Measurements from ENCODE around the gene EYA2.
A peak's percentile ranks its signal among the peaks of the same experiment; 100 is the strongest.

The EYA2 gene

GRCh38 chr20:47093320-47093966 lies 198.8 kb downstream of the EYA2 start:
- Histone ChIP-seq H3K9ac (ENCODE audit: low read depth in 1 of 2, low read length in 2 of 2) (no peak overlapping the region), H3K4me3 (ENCODE audit: low read length in 2 of 2) (no peak overlapping the region), H3K27me3 (ENCODE audit: control insufficient read depth in 2 of 2, insufficient read depth in 2 of 2, low read length in 2 of 2) (peaks cover 0 to 2% of the 10 kb centered on the region in 2 donors), H3K36me3 (ENCODE audit: control insufficient read depth in 2 of 2, insufficient read depth in 2 of 2, low read length in 2 of 2) (no peaks in the 10 kb centered on the region), H3K9me3 (ENCODE audit: control insufficient read depth in 2 of 2, low read length in 2 of 2) (no peaks in the 10 kb centered on the region), H3K27ac (ENCODE audit: low read depth in 2 of 2, low read length in 2 of 2) (no peak overlapping the region), H3K4me1 (ENCODE audit: control insufficient read depth in 2 of 2, insufficient read depth in 2 of 2, low read length in 2 of 2) (peaks cover 8 to 11% of the 10 kb centered on the region in 2 donors)

GRCh38 chr20:47095690-47096089 lies 201.0 kb downstream of the EYA2 start:
- no peaks in the 10 kb centered on the region for H3K9me3 ChIP-seq (ENCODE audit: control insufficient read depth in 2 of 2, low read length in 2 of 2)
- no peak overlapping the region for H3K27ac ChIP-seq (ENCODE audit: low read depth in 2 of 2, low read length in 2 of 2)
- no peak overlapping the region for H3K4me3 ChIP-seq (ENCODE audit: low read length in 2 of 2)
- H3K9ac ChIP-seq (ENCODE audit: low read depth in 1 of 2, low read length in 2 of 2) = no peak overlapping the region
- H3K36me3 ChIP-seq (ENCODE audit: control insufficient read depth in 2 of 2, insufficient read depth in 2 of 2, low read length in 2 of 2) = no peaks in the 10 kb centered on the region
- peaks cover 0 to 2% of the 10 kb centered on the region in 2 donors for H3K27me3 ChIP-seq (ENCODE audit: control insufficient read depth in 2 of 2, insufficient read depth in 2 of 2, low read length in 2 of 2)
- H3K4me1 ChIP-seq (ENCODE audit: control insufficient read depth in 2 of 2, insufficient read depth in 2 of 2, low read length in 2 of 2) = peaks cover 10 to 15% of the 10 kb centered on the region in 2 donors

- H3K4me1 ChIP-seq (ENCODE audit: control insufficient read depth in 2 of 2, insufficient read depth in 2 of 2, low read length in 2 of 2) = peaks cover 10 to 15% of the 10 kb centered on the region in 2 donors
- no peaks in the 10 kb centered on the region for H3K9me3 ChIP-seq (ENCODE audit: control insufficient read depth in 2 of 2, low read length in 2 of 2)
- H3K4me3 ChIP-seq (ENCODE audit: low read length in 2 of 2) = peak overlapping the region in 1 of 2 donors; percentile 26
- H3K36me3 ChIP-seq (ENCODE audit: control insufficient read depth in 2 of 2, insufficient read depth in 2 of 2, low read length in 2 of 2) = no peaks in the 10 kb centered on the region
- H3K27me3 ChIP-seq (ENCODE audit: control insufficient read depth in 2 of 2, insufficient read depth in 2 of 2, low read length in 2 of 2) = no peaks in the 10 kb centered on the region
- no peak overlapping the region for H3K27ac ChIP-seq (ENCODE audit: low read depth in 2 of 2, low read length in 2 of 2)
- H3K9ac ChIP-seq (ENCODE audit: low read depth in 1 of 2, low read length in 2 of 2) = no peak overlapping the region
These were observed 203.3 kb downstream of the EYA2 start for GRCh38 chr20:47097691-47098622.

DNA sequence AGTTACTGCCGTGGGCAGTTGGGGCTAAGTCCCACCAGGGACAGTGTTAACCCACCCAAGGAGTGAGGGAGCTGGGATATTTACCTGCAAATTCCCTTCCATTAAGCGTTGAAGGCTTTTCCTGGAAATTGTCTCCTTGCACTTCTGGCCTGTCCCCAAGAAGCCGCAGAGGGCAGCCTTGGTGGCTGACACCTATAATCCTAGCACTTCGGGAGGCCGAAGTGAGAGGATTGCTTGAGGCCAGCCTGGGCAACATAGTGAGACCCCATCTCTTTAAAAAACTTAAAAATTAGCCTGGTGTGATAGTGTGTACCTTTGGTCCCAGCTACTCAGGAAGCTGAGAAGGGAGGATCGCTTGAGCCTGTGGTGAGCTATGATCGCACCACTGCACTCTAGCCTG lies 204.4 kb downstream of the EYA2 start:
- H3K9ac ChIP-seq (ENCODE audit: low read depth in 1 of 2, low read length in 2 of 2) = no peak overlapping the region
- no peaks in the 10 kb centered on the region for H3K36me3 ChIP-seq (ENCODE audit: control insufficient read depth in 2 of 2, insufficient read depth in 2 of 2, low read length in 2 of 2)
- no peak overlapping the region for H3K4me3 ChIP-seq (ENCODE audit: low read length in 2 of 2)
- H3K27ac ChIP-seq (ENCODE audit: low read depth in 2 of 2, low read length in 2 of 2) = no peak overlapping the region
- no peaks in the 10 kb centered on the region for H3K9me3 ChIP-seq (ENCODE audit: control insufficient read depth in 2 of 2, low read length in 2 of 2)
- peaks cover 10 to 15% of the 10 kb centered on the region in 2 donors for H3K4me1 ChIP-seq (ENCODE audit: control insufficient read depth in 2 of 2, insufficient read depth in 2 of 2, low read length in 2 of 2)
- no peaks in the 10 kb centered on the region for H3K27me3 ChIP-seq (ENCODE audit: control insufficient read depth in 2 of 2, insufficient read depth in 2 of 2, low read length in 2 of 2)

DNA sequence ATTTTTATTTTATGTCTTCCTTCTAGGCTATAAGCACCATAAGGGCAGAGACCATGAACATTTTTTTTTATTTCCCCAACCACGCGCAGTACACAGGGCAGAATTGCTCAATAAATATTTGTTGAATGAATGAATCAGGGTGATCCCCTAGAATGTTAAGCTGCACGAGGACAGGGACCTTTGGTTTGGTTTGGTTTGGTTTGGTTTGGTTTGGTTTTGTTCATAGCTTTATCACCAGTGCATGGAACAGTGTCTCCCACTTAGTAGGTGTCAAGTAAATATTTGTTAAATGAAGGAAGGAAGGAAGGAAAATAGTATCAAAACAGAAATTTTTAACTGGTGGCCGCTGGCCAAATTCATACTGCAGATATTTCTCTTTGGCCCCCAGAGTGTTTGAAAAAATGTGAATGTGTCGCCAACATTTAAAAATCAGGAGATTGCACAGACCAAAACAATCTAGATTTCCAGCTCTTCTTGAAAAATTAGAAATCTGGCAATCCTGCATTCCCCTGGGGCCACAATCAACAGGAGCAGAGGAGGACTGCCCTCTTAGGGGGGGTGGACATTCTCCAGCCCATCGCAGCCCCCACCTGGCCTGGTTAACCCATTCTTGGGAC lies 205.3 kb downstream of the EYA2 start:
- H3K4me1 ChIP-seq (ENCODE audit: control insufficient read depth in 2 of 2, insufficient read depth in 2 of 2, low read length in 2 of 2) = peaks cover 10 to 15% of the 10 kb centered on the region in 2 donors
- H3K27ac ChIP-seq (ENCODE audit: low read depth in 2 of 2, low read length in 2 of 2) = no peak overlapping the region

GRCh38 chr20:47102629-47103028 lies 208.0 kb downstream of the EYA2 start:
- no peak overlapping the region for H3K9ac ChIP-seq (ENCODE audit: low read depth in 1 of 2, low read length in 2 of 2)
- peaks cover 10 to 11% of the 10 kb centered on the region in 2 donors for H3K4me1 ChIP-seq (ENCODE audit: control insufficient read depth in 2 of 2, insufficient read depth in 2 of 2, low read length in 2 of 2)
- H3K4me3 ChIP-seq (ENCODE audit: low read length in 2 of 2) = no peak overlapping the region
- H3K27me3 ChIP-seq (ENCODE audit: control insufficient read depth in 2 of 2, insufficient read depth in 2 of 2, low read length in 2 of 2) = no peaks in the 10 kb centered on the region
- H3K36me3 ChIP-seq (ENCODE audit: control insufficient read depth in 2 of 2, insufficient read depth in 2 of 2, low read length in 2 of 2) = no peaks in the 10 kb centered on the region
- no peaks in the 10 kb centered on the region for H3K9me3 ChIP-seq (ENCODE audit: control insufficient read depth in 2 of 2, low read length in 2 of 2)
- no peak overlapping the region for H3K27ac ChIP-seq (ENCODE audit: low read depth in 2 of 2, low read length in 2 of 2)

More for the DNA sequence above, 205.3 kb downstream of the EYA2 start:
- no peaks in the 10 kb centered on the region for H3K9me3 ChIP-seq (ENCODE audit: control insufficient read depth in 2 of 2, low read length in 2 of 2)
- H3K27me3 ChIP-seq (ENCODE audit: control insufficient read depth in 2 of 2, insufficient read depth in 2 of 2, low read length in 2 of 2) = no peaks in the 10 kb centered on the region
- no peaks in the 10 kb centered on the region for H3K36me3 ChIP-seq (ENCODE audit: control insufficient read depth in 2 of 2, insufficient read depth in 2 of 2, low read length in 2 of 2)
- H3K9ac ChIP-seq (ENCODE audit: low read depth in 1 of 2, low read length in 2 of 2) = no peak overlapping the region
- H3K4me3 ChIP-seq (ENCODE audit: low read length in 2 of 2) = no peak overlapping the region

- Histone ChIP-seq H3K4me1 (ENCODE audit: control insufficient read depth in 2 of 2, insufficient read depth in 2 of 2, low read length in 2 of 2) (no peaks in the 10 kb centered on the region), H3K27me3 (ENCODE audit: control insufficient read depth in 2 of 2, insufficient read depth in 2 of 2, low read length in 2 of 2) (no peaks in the 10 kb centered on the region), H3K9ac (ENCODE audit: low read depth in 1 of 2, low read length in 2 of 2) (no peak overlapping the region), H3K27ac (ENCODE audit: low read depth in 2 of 2, low read length in 2 of 2) (no peak overlapping the region), H3K9me3 (ENCODE audit: control insufficient read depth in 2 of 2, low read length in 2 of 2) (no peaks in the 10 kb centered on the region), H3K36me3 (ENCODE audit: control insufficient read depth in 2 of 2, insufficient read depth in 2 of 2, low read length in 2 of 2) (no peaks in the 10 kb centered on the region), H3K4me3 (ENCODE audit: low read length in 2 of 2) (no peak overlapping the region)
These were observed 212.1 kb downstream of the EYA2 start for GRCh38 chr20:47106786-47107185.

DNA sequence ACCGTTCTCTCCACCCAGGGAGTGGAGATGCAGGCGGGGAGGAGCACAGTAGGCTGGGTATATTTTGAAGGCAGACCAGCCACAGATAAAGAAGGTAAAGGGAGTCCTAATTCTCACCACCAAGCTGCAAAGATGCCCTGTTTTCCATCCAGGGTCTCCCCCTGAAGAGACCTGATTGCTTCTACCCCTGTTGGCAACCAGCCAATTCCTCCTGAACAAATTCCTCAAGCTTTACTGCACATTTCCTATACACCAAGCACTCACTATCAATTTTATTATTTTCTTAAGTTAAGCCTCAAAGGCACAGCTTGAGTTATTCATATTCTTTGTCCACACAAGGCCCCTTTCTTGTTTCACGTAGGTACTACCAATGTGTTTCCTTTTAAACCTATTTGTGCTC lies 214.4 kb downstream of the EYA2 start:
- Histone ChIP-seq H3K27me3 (ENCODE audit: control insufficient read depth in 2 of 2, insufficient read depth in 2 of 2, low read length in 2 of 2) (no peaks in the 10 kb centered on the region), H3K9me3 (ENCODE audit: control insufficient read depth in 2 of 2, low read length in 2 of 2) (no peaks in the 10 kb centered on the region), H3K4me1 (ENCODE audit: control insufficient read depth in 2 of 2, insufficient read depth in 2 of 2, low read length in 2 of 2) (no peaks in the 10 kb centered on the region), H3K27ac (ENCODE audit: low read depth in 2 of 2, low read length in 2 of 2) (no peak overlapping the region), H3K36me3 (ENCODE audit: control insufficient read depth in 2 of 2, insufficient read depth in 2 of 2, low read length in 2 of 2) (no peaks in the 10 kb centered on the region), H3K9ac (ENCODE audit: low read depth in 1 of 2, low read length in 2 of 2) (no peak overlapping the region), H3K4me3 (ENCODE audit: low read length in 2 of 2) (no peak overlapping the region)

DNA sequence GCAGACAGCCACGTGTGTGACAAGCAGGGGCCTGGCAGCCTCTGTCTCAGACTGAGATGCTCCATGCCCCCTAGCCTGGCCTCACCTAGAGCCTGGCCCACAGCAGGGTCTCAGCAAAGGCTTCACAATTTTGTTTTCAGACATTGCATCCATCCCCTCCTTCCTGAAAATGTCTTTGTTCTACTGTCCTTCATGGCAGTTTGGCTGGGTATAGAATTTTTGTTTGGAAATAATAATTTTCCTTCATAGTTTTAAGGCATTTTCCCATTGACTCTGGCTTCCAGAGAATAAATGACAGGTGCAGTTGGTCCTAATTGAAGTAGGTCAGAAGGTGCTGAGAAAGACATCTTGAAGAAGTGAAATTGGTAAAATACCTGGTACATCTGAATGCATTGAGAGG lies 216.2 kb downstream of the EYA2 start:
- no peaks in the 10 kb centered on the region for H3K36me3 ChIP-seq (ENCODE audit: control insufficient read depth in 2 of 2, insufficient read depth in 2 of 2, low read length in 2 of 2)
- no peak overlapping the region for H3K9ac ChIP-seq (ENCODE audit: low read depth in 1 of 2, low read length in 2 of 2)
- H3K4me3 ChIP-seq (ENCODE audit: low read length in 2 of 2) = no peak overlapping the region
- H3K4me1 ChIP-seq (ENCODE audit: control insufficient read depth in 2 of 2, insufficient read depth in 2 of 2, low read length in 2 of 2) = no peaks in the 10 kb centered on the region
- H3K9me3 ChIP-seq (ENCODE audit: control insufficient read depth in 2 of 2, low read length in 2 of 2) = no peaks in the 10 kb centered on the region
- H3K27ac ChIP-seq (ENCODE audit: low read depth in 2 of 2, low read length in 2 of 2) = no peak overlapping the region
- no peaks in the 10 kb centered on the region for H3K27me3 ChIP-seq (ENCODE audit: control insufficient read depth in 2 of 2, insufficient read depth in 2 of 2, low read length in 2 of 2)

DNA sequence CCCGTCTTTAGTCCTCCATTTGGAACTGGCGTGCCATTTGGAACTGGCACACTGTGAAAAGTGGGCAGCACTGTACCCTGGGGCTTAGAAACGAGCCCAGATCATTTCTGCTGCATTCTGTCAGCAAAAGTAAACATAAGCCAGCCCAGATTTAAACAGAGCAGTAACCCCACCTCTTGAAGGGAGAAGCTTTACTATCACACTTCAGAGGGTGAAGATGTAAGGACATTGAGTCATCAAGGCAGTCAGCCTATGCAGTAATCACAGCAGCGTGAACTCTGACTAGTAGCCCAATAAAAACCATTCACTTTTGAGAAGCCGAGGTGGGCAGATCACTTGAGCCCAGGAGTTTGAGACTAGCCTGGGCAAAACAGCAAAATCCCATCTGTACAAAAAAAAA lies 216.9 kb downstream of the EYA2 start:
- Histone ChIP-seq H3K9ac (ENCODE audit: low read depth in 1 of 2, low read length in 2 of 2) (no peak overlapping the region), H3K27ac (ENCODE audit: low read depth in 2 of 2, low read length in 2 of 2) (no peak overlapping the region), H3K27me3 (ENCODE audit: control insufficient read depth in 2 of 2, insufficient read depth in 2 of 2, low read length in 2 of 2) (no peaks in the 10 kb centered on the region), H3K9me3 (ENCODE audit: control insufficient read depth in 2 of 2, low read length in 2 of 2) (no peaks in the 10 kb centered on the region), H3K36me3 (ENCODE audit: control insufficient read depth in 2 of 2, insufficient read depth in 2 of 2, low read length in 2 of 2) (no peaks in the 10 kb centered on the region), H3K4me3 (ENCODE audit: low read length in 2 of 2) (no peak overlapping the region), H3K4me1 (ENCODE audit: control insufficient read depth in 2 of 2, insufficient read depth in 2 of 2, low read length in 2 of 2) (no peaks in the 10 kb centered on the region)

All from mucosa of rectum (tissue), 2 donors.